Measurements from ENCODE around the gene PCDHAC2. TPM values are rescaled to one million over a fixed set of nuclear protein-coding genes. Genes with fewer than 3 reads are reported as not detected.

PCDHAC2 gene

DNA sequence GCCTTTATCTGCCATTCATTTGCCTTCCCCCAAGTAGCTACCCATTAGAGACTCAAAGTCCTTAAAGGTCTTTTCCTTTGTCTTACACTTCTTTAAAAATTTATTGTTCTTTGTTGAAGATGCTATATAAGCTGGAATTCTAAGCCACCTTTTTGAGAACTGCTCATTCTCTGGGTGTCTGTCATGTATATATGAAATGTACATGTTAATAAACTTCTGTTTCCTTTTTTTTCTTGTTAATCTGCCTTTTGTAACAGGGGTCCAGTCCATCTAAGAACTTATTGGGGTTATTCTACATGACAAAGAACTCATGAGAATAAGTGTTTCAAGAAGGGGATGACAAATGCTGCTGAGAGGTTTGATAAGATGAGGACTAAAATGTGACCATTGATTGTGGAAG is 41.5 kb downstream of the PCDHAC2 start:
- Histone ChIP-seq H2AK5ac (ENCODE audit: low read depth, low read length) (no peak overlapping the region), H3K4me2 (ENCODE audit: insufficient read depth, low read length, poor library complexity, severe bottlenecking) (no peak overlapping the region), H3K9me3 (replicated peaks in 1 of 2; ENCODE audit: control insufficient read depth in 2 of 2, insufficient read depth in 1 of 2, low read depth in 1 of 2, low read length in 2 of 2) (no peaks in the 10 kb centered on the region), H3K9ac (ENCODE audit: low read depth, low read length, poor library complexity) (no peak overlapping the region), H3K23ac (ENCODE audit: low read depth, low read length, poor library complexity) (no peak overlapping the region), H4K8ac (ENCODE audit: low read depth, low read length) (no peak overlapping the region), H2BK120ac (ENCODE audit: low read depth, low read length) (no peak overlapping the region), H2BK12ac (ENCODE audit: low read length) (no peak overlapping the region), H2BK15ac (ENCODE audit: low read length) (no peak overlapping the region), H3K4me1 (ENCODE audit: control insufficient read depth in 2 of 2, insufficient read depth in 1 of 2, low read depth in 1 of 2, low read length in 2 of 2) (peaks cover 2 to 10% of the 10 kb centered on the region in 2 donors), H3K36me3 (replicated peaks in 1 of 2; ENCODE audit: control insufficient read depth in 2 of 2, insufficient read depth in 2 of 2, low read length in 2 of 2) (peaks cover 0 to 20% of the 10 kb centered on the region in 2 donors), H2BK5ac (ENCODE audit: low read length) (no peak overlapping the region), H3K18ac (ENCODE audit: low read length) (no peak overlapping the region), H3K27ac (replicated peaks; ENCODE audit: low read length) (no peak overlapping the region), H3K4ac (ENCODE audit: low read length) (no peak overlapping the region), H3K27me3 (ENCODE audit: control insufficient read depth in 3 of 3, insufficient read depth in 3 of 3, low read depth in 1 of 3, low read length in 3 of 3) (no peaks in the 10 kb centered on the region), H3K14ac (ENCODE audit: low read length) (no peak overlapping the region), H3K4me3 (ENCODE audit: low read length in 2 of 2) (no peak overlapping the region), H4K91ac (ENCODE audit: low read depth, low read length, poor library complexity) (no peak overlapping the region), H3K79me1 (ENCODE audit: low read depth, low read length) (no peaks in the 10 kb centered on the region), H2AFZ (ENCODE audit: low read length) (no peak overlapping the region)
- DNase-seq (ENCODE audit: low spot score): no peak

DNA sequence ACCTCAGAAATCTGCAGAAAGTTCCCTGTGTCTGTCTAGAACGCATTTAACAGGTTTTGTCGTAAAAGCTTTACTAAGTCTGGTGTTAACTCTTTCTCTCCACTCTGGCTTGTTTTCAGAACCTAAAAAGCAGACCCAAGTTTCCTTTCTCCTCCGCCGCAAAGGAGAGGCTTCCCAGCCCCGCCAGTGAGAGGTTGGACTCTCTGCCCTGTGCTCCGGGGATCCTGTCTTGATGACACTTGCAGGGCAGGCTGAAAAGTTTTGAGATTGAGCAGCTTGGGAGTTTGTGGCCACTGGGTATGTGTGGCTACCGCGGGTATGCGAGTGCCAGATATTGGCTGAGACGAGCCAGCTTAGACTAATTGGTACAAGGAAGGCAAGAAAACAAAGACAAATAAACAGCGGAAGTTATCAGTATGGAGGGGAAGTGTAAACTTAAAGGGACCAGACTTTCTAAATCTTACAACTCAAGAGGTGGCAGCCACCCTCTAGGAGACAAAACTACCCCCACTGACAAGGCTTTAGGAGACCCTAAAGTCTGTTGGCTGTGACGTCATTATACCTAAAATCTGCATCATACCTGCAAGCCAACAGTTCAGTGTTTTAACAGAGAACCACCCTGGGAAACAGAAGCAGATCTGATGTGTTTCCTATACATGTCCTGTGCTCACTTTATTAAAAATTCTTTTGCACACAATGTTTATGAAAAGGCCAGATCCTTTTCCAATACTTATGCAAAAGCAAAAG is 43.9 kb downstream of the PCDHAC2 start:
- peaks cover 0 to 20% of the 10 kb centered on the region in 2 donors for H3K36me3 ChIP-seq (replicated peaks in 1 of 2; ENCODE audit: control insufficient read depth in 2 of 2, insufficient read depth in 2 of 2, low read length in 2 of 2)
- H3K18ac ChIP-seq (ENCODE audit: low read length): no peak overlapping the region
- no peak overlapping the region for H3K14ac ChIP-seq (ENCODE audit: low read length)
- no peak overlapping the region for H2BK15ac ChIP-seq (ENCODE audit: low read length)
- no peaks in the 10 kb centered on the region for H3K4me1 ChIP-seq (ENCODE audit: control insufficient read depth in 2 of 2, insufficient read depth in 1 of 2, low read depth in 1 of 2, low read length in 2 of 2)
- peak overlapping the region; percentile 23 for H3K23ac ChIP-seq (ENCODE audit: low read depth, low read length, poor library complexity)
- H3K4ac ChIP-seq (ENCODE audit: low read length): no peak overlapping the region
- H4K91ac ChIP-seq (ENCODE audit: low read depth, low read length, poor library complexity): no peak overlapping the region
- no peaks in the 10 kb centered on the region for H3K9me3 ChIP-seq (replicated peaks in 1 of 2; ENCODE audit: control insufficient read depth in 2 of 2, insufficient read depth in 1 of 2, low read depth in 1 of 2, low read length in 2 of 2)
- no peak overlapping the region for H4K8ac ChIP-seq (ENCODE audit: low read depth, low read length)
- no CpG with 5 or more reads among the region's 12 CpGs for WGBS, 2 donors (ENCODE audit: extremely low coverage in 2 of 2, insufficient read length in 2 of 2, insufficient replicate concordance in 1 of 2)
- H3K4me2 ChIP-seq (ENCODE audit: insufficient read depth, low read length, poor library complexity, severe bottlenecking): no peak overlapping the region
- no peaks in the 10 kb centered on the region for H3K79me1 ChIP-seq (ENCODE audit: low read depth, low read length)
- H2BK5ac ChIP-seq (ENCODE audit: low read length): no peak overlapping the region
- H3K27me3 ChIP-seq (ENCODE audit: control insufficient read depth in 3 of 3, insufficient read depth in 3 of 3, low read depth in 1 of 3, low read length in 3 of 3): no peaks in the 10 kb centered on the region
- no peak for DNase-seq (ENCODE audit: low spot score)
- H2AK5ac ChIP-seq (ENCODE audit: low read depth, low read length): no peak overlapping the region
- no peak overlapping the region for H3K9ac ChIP-seq (ENCODE audit: low read depth, low read length, poor library complexity)
- H2AFZ ChIP-seq (ENCODE audit: low read length): no peak overlapping the region
- no peak overlapping the region for H2BK12ac ChIP-seq (ENCODE audit: low read length)
- H3K4me3 ChIP-seq (ENCODE audit: low read length in 2 of 2): no peak overlapping the region
- no peak overlapping the region for H3K27ac ChIP-seq (replicated peaks; ENCODE audit: low read length)
- H2BK120ac ChIP-seq (ENCODE audit: low read depth, low read length): no peak overlapping the region

DNA sequence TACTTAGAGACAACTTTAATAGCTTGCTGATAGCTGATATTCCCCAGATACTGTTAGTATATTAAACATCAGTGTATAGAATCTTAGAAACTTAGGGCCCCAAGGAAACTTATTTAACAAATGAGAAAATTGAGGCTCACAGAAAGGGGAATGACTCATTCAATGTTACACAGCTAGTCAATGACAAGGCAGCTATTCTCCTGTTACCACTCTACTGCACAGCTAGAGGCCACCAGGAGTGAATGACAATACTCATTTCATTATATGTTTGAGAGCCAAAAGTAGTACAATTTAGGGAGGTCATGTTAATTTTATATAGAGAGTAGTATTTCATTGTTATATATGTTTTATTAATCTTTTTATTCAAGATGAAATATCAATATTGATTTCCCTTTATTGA is 51.7 kb downstream of the PCDHAC2 start:
- Histone ChIP-seq H2BK5ac (ENCODE audit: low read length) (no peak overlapping the region), H3K27ac (replicated peaks; ENCODE audit: low read length) (no peak overlapping the region), H2BK12ac (ENCODE audit: low read length) (no peak overlapping the region), H2BK120ac (ENCODE audit: low read depth, low read length) (no peak overlapping the region), H3K14ac (ENCODE audit: low read length) (no peak overlapping the region), H3K36me3 (replicated peaks in 1 of 2; ENCODE audit: control insufficient read depth in 2 of 2, insufficient read depth in 2 of 2, low read length in 2 of 2) (no peaks in the 10 kb centered on the region), H2BK15ac (ENCODE audit: low read length) (no peak overlapping the region), H3K23ac (ENCODE audit: low read depth, low read length, poor library complexity) (no peak overlapping the region), H3K4me2 (ENCODE audit: insufficient read depth, low read length, poor library complexity, severe bottlenecking) (no peak overlapping the region), H3K4me1 (ENCODE audit: control insufficient read depth in 2 of 2, insufficient read depth in 1 of 2, low read depth in 1 of 2, low read length in 2 of 2) (no peaks in the 10 kb centered on the region), H3K9me3 (replicated peaks in 1 of 2; ENCODE audit: control insufficient read depth in 2 of 2, insufficient read depth in 1 of 2, low read depth in 1 of 2, low read length in 2 of 2) (no peaks in the 10 kb centered on the region), H2AFZ (ENCODE audit: low read length) (no peak overlapping the region), H4K8ac (ENCODE audit: low read depth, low read length) (no peak overlapping the region), H3K79me1 (ENCODE audit: low read depth, low read length) (no peaks in the 10 kb centered on the region), H4K91ac (ENCODE audit: low read depth, low read length, poor library complexity) (no peak overlapping the region), H3K4ac (ENCODE audit: low read length) (no peak overlapping the region), H3K4me3 (ENCODE audit: low read length in 2 of 2) (no peak overlapping the region), H3K18ac (ENCODE audit: low read length) (no peak overlapping the region), H2AK5ac (ENCODE audit: low read depth, low read length) (no peak overlapping the region), H3K9ac (ENCODE audit: low read depth, low read length, poor library complexity) (no peak overlapping the region), H3K27me3 (ENCODE audit: control insufficient read depth in 3 of 3, insufficient read depth in 3 of 3, low read depth in 1 of 3, low read length in 3 of 3) (no peaks in the 10 kb centered on the region)
- no peak for DNase-seq (ENCODE audit: low spot score)

Small RNA genes lying within 50 kb of the gene (small RNA-seq; reads per million reads assigned to genes)
- not detected for gene AC010223.1 (ENCODE audit: insufficient read depth)
